Endothelial cell (in vitro differentiated cells): Measurements from ENCODE around the gene SND1. TPM values are rescaled to one million over a fixed set of nuclear protein-coding genes. Genes with fewer than 3 reads are reported as not detected.

Source experiments
- DNase-seq: peaks from one replicate; pipeline ENCODE4 v3.0.0; 2021; ENCODE audit warnings: low spot score
- H3K27ac Mint-ChIP-seq: one replicate; pipeline ENCODE4 v1.8.0; 2021; ENCODE audit warnings: mixed read lengths, inconsistent platforms; ENCODE audit not compliant: unreplicated experiment
- H3K27me3 Mint-ChIP-seq: one replicate; pipeline ENCODE4 v1.8.0; 2021; ENCODE audit warnings: mild to moderate bottlenecking, moderate library complexity, mixed read lengths, inconsistent platforms; ENCODE audit not compliant: unreplicated experiment
- H3K36me3 Mint-ChIP-seq: one replicate; pipeline ENCODE4 v1.8.0; 2021; ENCODE audit warnings: mild to moderate bottlenecking, low read depth, mixed read lengths, inconsistent platforms; ENCODE audit not compliant: unreplicated experiment
- H3K4me1 Mint-ChIP-seq: one replicate; pipeline ENCODE4 v1.8.0; 2021; ENCODE audit warnings: mild to moderate bottlenecking, mixed read lengths, inconsistent platforms; ENCODE audit not compliant: unreplicated experiment
- H3K4me3 Mint-ChIP-seq: one replicate; pipeline ENCODE4 v1.8.0; 2021; ENCODE audit warnings: mild to moderate bottlenecking, mixed read lengths, inconsistent platforms; ENCODE audit not compliant: unreplicated experiment
- H3K9me3 Mint-ChIP-seq: one replicate; pipeline ENCODE4 v1.8.0; 2021; ENCODE audit warnings: mixed read lengths, inconsistent platforms; ENCODE audit not compliant: unreplicated experiment
- total RNA-seq: library from RNA; stranded (reverse); fragmentation: NEBNext Ultra II Directional; extraction: Animal tissue kit (Norgen Biotek cat#: 25700); gene quantifications from one replicate; pipeline ENCODE4 v1.2.1, GENCODE V29; 2021; ENCODE audit not compliant: unreplicated experiment
- TF ChIP-seq, protein P1 (sequence below): fragments of 200-600 bp; sonication (generic); IDR thresholded peaks from one replicate; pipeline ENCODE4 v1.5.0; 2021; ENCODE audit warnings: antibody characterized with exemption; ENCODE audit not compliant: unreplicated experiment

The SND1 gene
- total RNA-seq, 1 donor from 2014 or later = 375 TPM

DNA sequence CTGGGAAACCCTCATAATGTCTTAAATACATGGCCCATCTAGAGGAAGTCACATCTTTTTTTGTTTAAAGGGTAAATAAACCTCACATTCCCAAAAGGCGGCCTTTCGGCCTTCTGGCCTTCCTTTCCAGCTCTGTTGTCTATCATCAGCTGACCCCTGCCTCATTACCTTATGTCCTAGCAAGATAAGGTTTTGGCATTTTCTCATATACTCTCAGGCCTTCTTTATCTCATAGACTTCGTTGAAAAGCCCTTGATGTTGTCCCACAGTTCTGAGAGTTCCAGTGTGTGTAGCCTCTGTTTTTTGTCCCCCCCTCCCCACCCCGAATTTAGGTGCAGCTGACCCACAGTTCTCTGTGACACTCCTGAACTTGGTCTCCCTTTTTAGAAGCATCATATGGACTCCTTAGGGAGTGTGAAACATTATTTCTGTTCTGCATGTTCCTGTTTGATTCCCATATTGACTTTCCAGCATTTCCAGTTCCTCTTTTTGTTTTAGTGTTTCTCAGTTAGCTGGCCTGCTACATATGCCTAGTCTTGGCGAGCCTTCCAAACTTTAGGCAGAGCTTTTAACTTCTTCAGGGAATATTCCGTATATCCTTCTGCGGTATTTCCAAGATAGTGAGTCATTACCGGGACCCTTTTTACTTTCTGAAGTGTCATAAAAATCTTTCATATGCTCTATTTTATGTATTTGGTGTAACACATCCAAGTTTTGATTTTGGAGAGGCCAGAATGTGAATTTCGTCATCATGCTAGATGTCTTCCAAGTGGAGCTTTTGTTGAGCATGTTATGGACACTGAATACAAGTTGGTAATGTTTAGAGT lies 240.7 kb downstream of the SND1 start:
- H3K9me3 Mint-ChIP-seq = no peaks in the 10 kb centered on the region
- TF ChIP-seq, protein P1, sequence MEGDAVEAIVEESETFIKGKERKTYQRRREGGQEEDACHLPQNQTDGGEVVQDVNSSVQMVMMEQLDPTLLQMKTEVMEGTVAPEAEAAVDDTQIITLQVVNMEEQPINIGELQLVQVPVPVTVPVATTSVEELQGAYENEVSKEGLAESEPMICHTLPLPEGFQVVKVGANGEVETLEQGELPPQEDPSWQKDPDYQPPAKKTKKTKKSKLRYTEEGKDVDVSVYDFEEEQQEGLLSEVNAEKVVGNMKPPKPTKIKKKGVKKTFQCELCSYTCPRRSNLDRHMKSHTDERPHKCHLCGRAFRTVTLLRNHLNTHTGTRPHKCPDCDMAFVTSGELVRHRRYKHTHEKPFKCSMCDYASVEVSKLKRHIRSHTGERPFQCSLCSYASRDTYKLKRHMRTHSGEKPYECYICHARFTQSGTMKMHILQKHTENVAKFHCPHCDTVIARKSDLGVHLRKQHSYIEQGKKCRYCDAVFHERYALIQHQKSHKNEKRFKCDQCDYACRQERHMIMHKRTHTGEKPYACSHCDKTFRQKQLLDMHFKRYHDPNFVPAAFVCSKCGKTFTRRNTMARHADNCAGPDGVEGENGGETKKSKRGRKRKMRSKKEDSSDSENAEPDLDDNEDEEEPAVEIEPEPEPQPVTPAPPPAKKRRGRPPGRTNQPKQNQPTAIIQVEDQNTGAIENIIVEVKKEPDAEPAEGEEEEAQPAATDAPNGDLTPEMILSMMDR = no peak
- peak overlapping the region; percentile 68 for H3K27ac Mint-ChIP-seq
- H3K36me3 Mint-ChIP-seq = peaks cover 42% of the 10 kb centered on the region
- no peak for DNase-seq
- H3K4me3 Mint-ChIP-seq = peak overlapping the region; percentile 37
- H3K4me1 Mint-ChIP-seq = peaks cover 15% of the 10 kb centered on the region
- H3K27me3 Mint-ChIP-seq = no peaks in the 10 kb centered on the region

DNA sequence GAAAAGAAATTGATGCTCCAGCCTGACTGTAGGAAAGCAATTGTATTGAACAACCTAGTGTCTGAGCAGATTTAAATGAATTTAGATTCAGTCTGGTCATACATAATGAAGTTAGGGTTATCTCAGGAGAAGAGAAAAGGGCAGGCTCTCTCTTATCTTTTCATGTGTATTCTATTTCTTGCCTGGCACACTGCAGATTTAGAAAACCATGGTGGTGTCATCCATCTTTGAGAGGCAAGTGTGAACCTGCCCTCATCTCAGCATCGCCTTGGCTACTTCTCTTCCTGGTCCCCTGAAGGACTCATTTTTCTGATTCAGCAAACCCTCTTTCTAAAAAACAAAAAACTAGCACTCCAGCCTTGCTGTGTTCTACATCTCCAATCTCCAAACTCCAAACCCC lies 241.6 kb downstream of the SND1 start:
- peak overlapping the region; percentile 33 for H3K4me3 Mint-ChIP-seq
- no peaks in the 10 kb centered on the region for H3K27me3 Mint-ChIP-seq
- peaks cover 34% of the 10 kb centered on the region for H3K36me3 Mint-ChIP-seq
- H3K4me1 Mint-ChIP-seq = peaks cover 10% of the 10 kb centered on the region
- TF ChIP-seq, protein P1 = no peak
- no peak for DNase-seq
- H3K9me3 Mint-ChIP-seq = no peaks in the 10 kb centered on the region
- peak overlapping the region; percentile 10 for H3K27ac Mint-ChIP-seq

DNA sequence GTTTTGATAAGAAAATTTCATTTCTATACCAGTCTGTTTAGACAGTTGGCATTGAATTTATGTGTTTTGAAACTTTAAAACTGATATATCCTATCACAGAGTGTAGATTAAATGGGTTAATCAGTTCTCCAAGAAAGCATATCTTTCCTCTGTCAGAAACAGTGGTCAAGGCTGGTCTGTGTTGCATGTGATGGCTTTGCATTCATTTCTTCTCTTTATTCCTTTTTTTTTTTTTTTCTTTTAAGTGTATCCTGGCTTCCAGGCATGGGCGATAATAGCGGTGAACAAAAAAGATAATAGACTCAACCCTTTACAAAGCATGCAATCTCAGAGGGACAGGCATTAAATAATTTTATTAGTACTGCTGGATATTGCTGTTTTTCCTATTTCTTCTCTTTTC lies 242.6 kb downstream of the SND1 start:
- Mint-ChIP-seq H3K4me1 (peaks cover 17% of the 10 kb centered on the region), H3K27ac (no peak overlapping the region), H3K36me3 (peaks cover 31% of the 10 kb centered on the region), H3K4me3 (no peak overlapping the region), H3K9me3 (no peaks in the 10 kb centered on the region), H3K27me3 (no peaks in the 10 kb centered on the region)
- no peak for DNase-seq
- TF ChIP-seq, protein P1 = no peak

DNA sequence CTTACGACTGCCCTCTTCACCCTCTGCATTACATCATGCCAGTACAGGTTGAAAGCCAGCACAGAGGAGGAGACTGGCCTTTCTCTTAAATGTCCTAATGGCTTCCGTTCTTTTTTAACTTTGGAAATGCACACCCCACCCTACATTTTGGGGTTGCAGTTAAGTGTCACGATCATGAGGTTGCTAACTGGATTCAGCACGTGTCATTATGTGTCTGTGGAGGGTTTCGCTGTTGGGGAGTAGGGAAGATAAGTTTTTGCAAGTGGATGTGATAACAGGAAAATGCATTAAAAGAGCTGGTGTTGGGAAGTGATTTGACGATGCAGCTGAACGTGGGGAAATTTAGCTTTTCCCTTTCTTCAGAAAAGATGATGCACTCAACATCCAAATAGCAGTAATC lies 243.4 kb downstream of the SND1 start:
- H3K36me3 Mint-ChIP-seq = peaks cover 25% of the 10 kb centered on the region
- H3K27me3 Mint-ChIP-seq = peaks cover 3% of the 10 kb centered on the region
- no peak for DNase-seq
- no peak overlapping the region for H3K4me3 Mint-ChIP-seq
- no peaks in the 10 kb centered on the region for H3K9me3 Mint-ChIP-seq
- no peak overlapping the region for H3K27ac Mint-ChIP-seq
- TF ChIP-seq, protein P1 = no peak
- peaks cover 17% of the 10 kb centered on the region for H3K4me1 Mint-ChIP-seq

DNA sequence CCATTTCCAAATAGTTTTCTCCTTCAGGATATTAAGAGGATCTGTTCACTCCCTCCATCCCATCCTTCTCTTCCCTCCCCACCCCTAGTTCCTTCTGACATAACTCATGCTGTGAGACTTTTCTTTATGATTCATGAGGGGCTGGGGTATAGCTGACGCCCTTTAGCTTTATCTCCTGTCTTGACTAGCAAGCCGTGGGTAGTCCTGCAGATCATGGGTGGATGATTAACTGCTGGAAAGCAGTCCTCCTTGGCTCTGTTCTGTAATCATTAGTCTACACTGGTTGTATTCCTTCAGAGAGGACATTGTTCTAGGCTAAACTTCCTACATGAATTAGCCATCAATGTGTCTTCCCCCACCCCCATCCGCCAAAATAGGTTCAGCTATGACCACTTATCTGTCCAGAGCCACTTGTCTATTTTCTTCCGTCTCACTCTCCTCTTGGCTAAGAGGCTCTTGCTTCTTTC lies 243.9 kb downstream of the SND1 start:
- Mint-ChIP-seq H3K4me3 (no peak overlapping the region), H3K4me1 (peaks cover 21% of the 10 kb centered on the region), H3K9me3 (no peaks in the 10 kb centered on the region), H3K36me3 (peaks cover 21% of the 10 kb centered on the region), H3K27ac (no peak overlapping the region), H3K27me3 (peaks cover 3% of the 10 kb centered on the region)
- no peak for DNase-seq
- TF ChIP-seq, protein P1 = no peak
